Mesodermal cell (in vitro differentiated cells): ENCODE measurements around the gene DPEP1.
A peak's percentile ranks its signal among the peaks of the same experiment; 100 is the strongest.

Experiments used
- H3K27ac ChIP-seq: 2 replicates; pipeline ENCODE4 v1.7.0; 2013; ENCODE audit warnings: mild to moderate bottlenecking, low read depth, low read length, moderate library complexity; ENCODE audit not compliant: severe bottlenecking
- H3K36me3 ChIP-seq: 2 replicates; pipeline ENCODE4 v1.7.1; 2013; ENCODE audit warnings: mild to moderate bottlenecking, low read length, moderate library complexity; ENCODE audit not compliant: control insufficient read depth, insufficient read depth
- H3K4me1 ChIP-seq: one replicate; pipeline ENCODE4 v1.7.1; 2013; ENCODE audit warnings: mild to moderate bottlenecking, low read length; ENCODE audit not compliant: insufficient read depth, control insufficient read depth, poor library complexity, severe bottlenecking
- H3K4me3 ChIP-seq: 2 replicates; pipeline ENCODE4 v1.7.0; 2013; ENCODE audit warnings: low read length, control low read depth, mild to moderate bottlenecking; ENCODE audit not compliant: insufficient read depth, poor library complexity, severe bottlenecking; ENCODE audit errors: extremely low read depth
- H3K9me3 ChIP-seq: 2 replicates; pipeline ENCODE4 v1.7.1; 2013; ENCODE audit warnings: mild to moderate bottlenecking, low read length, moderate library complexity; ENCODE audit not compliant: control insufficient read depth
- WGBS, 2 experiments: methylation state at CpG; one replicate each; pipeline ENCODE4 v1.1.5; 2013; ENCODE audit warnings: missing lambda C conversion rate in 2 of 2; ENCODE audit not compliant: insufficient coverage in 2 of 2; 5-methylcytosine and 5-hydroxymethylcytosine counted together

Gene DPEP1

GRCh38 chr16:89641458-89642119 is 28.1 kb downstream of the DPEP1 start:
- Histone ChIP-seq H3K36me3 (peaks cover 25% of the 10 kb centered on the region), H3K27ac (no peak overlapping the region), H3K9me3 (no peaks in the 10 kb centered on the region), H3K4me3 (no peak overlapping the region), H3K4me1 (peaks cover 5% of the 10 kb centered on the region)
- WGBS, 2 experiments, result 83 to 85% methylated on average over 8 to 12 of the region's 14 CpGs

- 92 to 94% methylated on average over 10 to 11 of the region's 13 CpGs for WGBS, 2 experiments
- Histone ChIP-seq H3K4me3 (no peak overlapping the region), H3K9me3 (no peaks in the 10 kb centered on the region), H3K4me1 (peaks cover 5% of the 10 kb centered on the region), H3K36me3 (peaks cover 33% of the 10 kb centered on the region), H3K27ac (no peak overlapping the region)
Measured at GRCh38 chr16:89642574-89642973, 29.1 kb downstream of the DPEP1 start.

- Histone ChIP-seq H3K4me1 (peaks cover 5% of the 10 kb centered on the region), H3K9me3 (no peaks in the 10 kb centered on the region), H3K36me3 (peaks cover 36% of the 10 kb centered on the region), H3K4me3 (no peak overlapping the region), H3K27ac (no peak overlapping the region)
- WGBS, 2 experiments, result 93 to 96% methylated on average over 13 to 14 of the region's 14 CpGs
Measured at GRCh38 chr16:89643769-89644300, 30.4 kb downstream of the DPEP1 start.

- H3K27ac ChIP-seq, result no peak overlapping the region
- 94 to 95% methylated on average over 7 to 9 of the region's 11 CpGs for WGBS, 2 experiments
- peaks cover 45% of the 10 kb centered on the region for H3K36me3 ChIP-seq
- H3K9me3 ChIP-seq, result no peaks in the 10 kb centered on the region
- H3K4me1 ChIP-seq, result peaks cover 5% of the 10 kb centered on the region
- H3K4me3 ChIP-seq, result no peak overlapping the region
Measured at GRCh38 chr16:89645122-89645521, 31.7 kb downstream of the DPEP1 start.

GRCh38 chr16:89646270-89646669 is 32.8 kb downstream of the DPEP1 start:
- Histone ChIP-seq H3K27ac (no peak overlapping the region), H3K4me1 (no peaks in the 10 kb centered on the region), H3K4me3 (no peak overlapping the region), H3K9me3 (no peaks in the 10 kb centered on the region), H3K36me3 (peaks cover 56% of the 10 kb centered on the region)
- 93 to 96% methylated on average over 15 to 17 of the region's 22 CpGs for WGBS, 2 experiments

GRCh38 chr16:89646906-89647305 is 33.5 kb downstream of the DPEP1 start:
- no peaks in the 10 kb centered on the region for H3K9me3 ChIP-seq
- 98 to 99% methylated on average over 7 to 12 of the region's 12 CpGs for WGBS, 2 experiments

GRCh38 chr16:89651584-89651983 is 38.1 kb downstream of the DPEP1 start:
- Histone ChIP-seq H3K27ac (no peak overlapping the region), H3K9me3 (no peaks in the 10 kb centered on the region), H3K4me3 (no peak overlapping the region), H3K36me3 (peaks cover 62% of the 10 kb centered on the region), H3K4me1 (peaks cover 5% of the 10 kb centered on the region)
- 98% methylated on average over 12 to 13 of the region's 15 CpGs for WGBS, 2 experiments

More at GRCh38 chr16:89646906-89647305, 33.5 kb downstream of the DPEP1 start:
- Histone ChIP-seq H3K36me3 (peaks cover 62% of the 10 kb centered on the region), H3K27ac (no peak overlapping the region), H3K4me1 (no peaks in the 10 kb centered on the region), H3K4me3 (no peak overlapping the region)

GRCh38 chr16:89653656-89654295 is 40.3 kb downstream of the DPEP1 start:
- H3K27ac ChIP-seq, result no peak overlapping the region
- no peaks in the 10 kb centered on the region for H3K9me3 ChIP-seq
- WGBS, 2 experiments, result 88 to 96% methylated on average over 5 to 7 of the region's 10 CpGs
- H3K36me3 ChIP-seq, result peaks cover 51% of the 10 kb centered on the region
- peaks cover 7% of the 10 kb centered on the region for H3K4me1 ChIP-seq
- H3K4me3 ChIP-seq, result no peak overlapping the region

- Histone ChIP-seq H3K4me3 (no peak overlapping the region), H3K9me3 (no peaks in the 10 kb centered on the region), H3K4me1 (peaks cover 7% of the 10 kb centered on the region), H3K36me3 (peaks cover 49% of the 10 kb centered on the region), H3K27ac (no peak overlapping the region)
- 96 to 99% methylated on average over 8 of the region's 10 CpGs for WGBS, 2 experiments
Measured at GRCh38 chr16:89655062-89655643, 41.7 kb downstream of the DPEP1 start.

- Histone ChIP-seq H3K9me3 (peaks cover 4% of the 10 kb centered on the region), H3K4me1 (peaks cover 7% of the 10 kb centered on the region), H3K36me3 (peaks cover 50% of the 10 kb centered on the region), H3K4me3 (peak overlapping the region; percentile 92), H3K27ac (no peak overlapping the region)
- WGBS, 2 experiments, result 33 to 70% methylated on average over 4 to 30 of the region's 32 CpGs
Measured at GRCh38 chr16:89656435-89657121, 43.1 kb downstream of the DPEP1 start.
